Measurements from ENCODE around the gene VTCN1.

VTCN1 gene

GRCh38 chr1:117137281-117137855 is 73.4 kb downstream of the VTCN1 start:
- Histone ChIP-seq H3K4me3 (ENCODE audit: low read length) (no peak overlapping the region), H3K36me3 (ENCODE audit: control insufficient read depth, low read length) (no peaks in the 10 kb centered on the region), H3K4me2 (ENCODE audit: low read length) (no peak overlapping the region), H4K20me1 (ENCODE audit: control insufficient read depth, insufficient read depth, low read depth, low read length) (no peaks in the 10 kb centered on the region), H3K27me3 (ENCODE audit: control insufficient read depth, low read length) (peaks cover under 1% of the 10 kb centered on the region; the same call in 1 of the 2 replicates), H3K79me2 (ENCODE audit: control insufficient read depth, low read length) (no peaks in the 10 kb centered on the region), H3K9me3 (ENCODE audit: control insufficient read depth, insufficient read depth, low read length) (no peaks in the 10 kb centered on the region), H3K27ac (ENCODE audit: low read depth, low read length) (no peak overlapping the region), H3K9me2 (replicated peaks; ENCODE audit: control insufficient read depth, low read length) (no peaks in the 10 kb centered on the region), H3K4me1 (ENCODE audit: control insufficient read depth, low read length) (no peaks in the 10 kb centered on the region), H3F3A (ENCODE audit: control insufficient read depth, insufficient read depth) (no peaks in the 10 kb centered on the region)
- TF ChIP-seq EZH2phosphoT487 (IDR thresholded peaks at IDR 0.05; ENCODE audit: borderline replicate concordance, low read length): no peak
- TF ChIP-seq, protein P1, sequence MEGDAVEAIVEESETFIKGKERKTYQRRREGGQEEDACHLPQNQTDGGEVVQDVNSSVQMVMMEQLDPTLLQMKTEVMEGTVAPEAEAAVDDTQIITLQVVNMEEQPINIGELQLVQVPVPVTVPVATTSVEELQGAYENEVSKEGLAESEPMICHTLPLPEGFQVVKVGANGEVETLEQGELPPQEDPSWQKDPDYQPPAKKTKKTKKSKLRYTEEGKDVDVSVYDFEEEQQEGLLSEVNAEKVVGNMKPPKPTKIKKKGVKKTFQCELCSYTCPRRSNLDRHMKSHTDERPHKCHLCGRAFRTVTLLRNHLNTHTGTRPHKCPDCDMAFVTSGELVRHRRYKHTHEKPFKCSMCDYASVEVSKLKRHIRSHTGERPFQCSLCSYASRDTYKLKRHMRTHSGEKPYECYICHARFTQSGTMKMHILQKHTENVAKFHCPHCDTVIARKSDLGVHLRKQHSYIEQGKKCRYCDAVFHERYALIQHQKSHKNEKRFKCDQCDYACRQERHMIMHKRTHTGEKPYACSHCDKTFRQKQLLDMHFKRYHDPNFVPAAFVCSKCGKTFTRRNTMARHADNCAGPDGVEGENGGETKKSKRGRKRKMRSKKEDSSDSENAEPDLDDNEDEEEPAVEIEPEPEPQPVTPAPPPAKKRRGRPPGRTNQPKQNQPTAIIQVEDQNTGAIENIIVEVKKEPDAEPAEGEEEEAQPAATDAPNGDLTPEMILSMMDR (IDR thresholded peaks at IDR 0.05; ENCODE audit: low read depth, low read length, poor library complexity, severe bottlenecking): no peak

- H3K4me3 ChIP-seq (ENCODE audit: low read length): no peak overlapping the region
- TF ChIP-seq, protein P1 (IDR thresholded peaks at IDR 0.05; ENCODE audit: low read depth, low read length, poor library complexity, severe bottlenecking): no peak
- no peak for TF ChIP-seq EZH2phosphoT487 (IDR thresholded peaks at IDR 0.05; ENCODE audit: borderline replicate concordance, low read length)
- H3K9me3 ChIP-seq (ENCODE audit: control insufficient read depth, insufficient read depth, low read length): no peaks in the 10 kb centered on the region
- no peaks in the 10 kb centered on the region for H3K9me2 ChIP-seq (replicated peaks; ENCODE audit: control insufficient read depth, low read length)
- H3F3A ChIP-seq (ENCODE audit: control insufficient read depth, insufficient read depth): no peaks in the 10 kb centered on the region
- H3K4me1 ChIP-seq (ENCODE audit: control insufficient read depth, low read length): no peaks in the 10 kb centered on the region
- no peaks in the 10 kb centered on the region for H4K20me1 ChIP-seq (ENCODE audit: control insufficient read depth, insufficient read depth, low read depth, low read length)
- H3K4me2 ChIP-seq (ENCODE audit: low read length): no peak overlapping the region
- no peaks in the 10 kb centered on the region for H3K36me3 ChIP-seq (ENCODE audit: control insufficient read depth, low read length)
- no peaks in the 10 kb centered on the region for H3K79me2 ChIP-seq (ENCODE audit: control insufficient read depth, low read length)
- H3K27ac ChIP-seq (ENCODE audit: low read depth, low read length): no peak overlapping the region
- peaks cover 3% of the 10 kb centered on the region; the same call in 1 of the 2 replicates for H3K27me3 ChIP-seq (ENCODE audit: control insufficient read depth, low read length)
Observed at GRCh38 chr1:117136749-117137148, 74.0 kb downstream of the VTCN1 start.

- TF ChIP-seq, protein P1 (IDR thresholded peaks at IDR 0.05; ENCODE audit: low read depth, low read length, poor library complexity, severe bottlenecking): no peak
- no peak for TF ChIP-seq EZH2phosphoT487 (IDR thresholded peaks at IDR 0.05; ENCODE audit: borderline replicate concordance, low read length)
- H3K9me2 ChIP-seq (replicated peaks; ENCODE audit: control insufficient read depth, low read length): no peaks in the 10 kb centered on the region
- H3K4me3 ChIP-seq (ENCODE audit: low read length): no peak overlapping the region
- H3K9me3 ChIP-seq (ENCODE audit: control insufficient read depth, insufficient read depth, low read length): no peaks in the 10 kb centered on the region
- no peak overlapping the region for H3K4me2 ChIP-seq (ENCODE audit: low read length)
- H3K4me1 ChIP-seq (ENCODE audit: control insufficient read depth, low read length): no peaks in the 10 kb centered on the region
- H3K27me3 ChIP-seq (ENCODE audit: control insufficient read depth, low read length): peaks cover 3% of the 10 kb centered on the region; the same call in 1 of the 2 replicates
- no peaks in the 10 kb centered on the region for H3K79me2 ChIP-seq (ENCODE audit: control insufficient read depth, low read length)
- no peak overlapping the region for H3K27ac ChIP-seq (ENCODE audit: low read depth, low read length)
- H4K20me1 ChIP-seq (ENCODE audit: control insufficient read depth, insufficient read depth, low read depth, low read length): no peaks in the 10 kb centered on the region
- no peaks in the 10 kb centered on the region for H3K36me3 ChIP-seq (ENCODE audit: control insufficient read depth, low read length)
- H3F3A ChIP-seq (ENCODE audit: control insufficient read depth, insufficient read depth): no peaks in the 10 kb centered on the region
Observed at GRCh38 chr1:117135329-117135728, 75.4 kb downstream of the VTCN1 start.

Data from DOHH2 (cell line).